Muscle layer of duodenum (tissue), 2 donors: ENCODE data around the gene FBXL19.

ENCODE experiments used
- H3K27ac ChIP-seq: one replicate; pipeline ENCODE4 v1.7.0; 2013; ENCODE audit warnings: mild to moderate bottlenecking, low read length
- H3K27me3 ChIP-seq: one replicate; pipeline ENCODE4 v1.7.0; 2013; ENCODE audit warnings: low read depth, mild to moderate bottlenecking, control low read depth, low read length
- H3K36me3 ChIP-seq, 2 donors: one replicate each; pipeline ENCODE4 v1.7.0; 2013; ENCODE audit warnings: low read length in 2 of 2, control low read depth in 1 of 2, mild to moderate bottlenecking in 1 of 2; ENCODE audit not compliant: insufficient read depth in 2 of 2, control insufficient read depth in 1 of 2
- H3K4me1 ChIP-seq, 2 donors: one replicate each; pipeline ENCODE4 v1.7.0; 2013; ENCODE audit warnings: low read length in 2 of 2, mild to moderate bottlenecking in 2 of 2, control low read depth in 1 of 2, moderate library complexity in 1 of 2; ENCODE audit not compliant: insufficient read depth in 2 of 2, control insufficient read depth in 1 of 2
- H3K4me3 ChIP-seq, 2 donors: one replicate each; pipeline ENCODE4 v1.7.0; 2013; ENCODE audit warnings: low read length in 2 of 2, low read depth in 1 of 2, mild to moderate bottlenecking in 1 of 2
- H3K9me3 ChIP-seq, 2 donors: one replicate each; pipeline ENCODE4 v1.7.0; 2013; ENCODE audit warnings: low read length in 2 of 2, control low read depth in 1 of 2, mild to moderate bottlenecking in 1 of 2; ENCODE audit not compliant: control insufficient read depth in 1 of 2
- donor health status: healthy.

The FBXL19 gene

DNA sequence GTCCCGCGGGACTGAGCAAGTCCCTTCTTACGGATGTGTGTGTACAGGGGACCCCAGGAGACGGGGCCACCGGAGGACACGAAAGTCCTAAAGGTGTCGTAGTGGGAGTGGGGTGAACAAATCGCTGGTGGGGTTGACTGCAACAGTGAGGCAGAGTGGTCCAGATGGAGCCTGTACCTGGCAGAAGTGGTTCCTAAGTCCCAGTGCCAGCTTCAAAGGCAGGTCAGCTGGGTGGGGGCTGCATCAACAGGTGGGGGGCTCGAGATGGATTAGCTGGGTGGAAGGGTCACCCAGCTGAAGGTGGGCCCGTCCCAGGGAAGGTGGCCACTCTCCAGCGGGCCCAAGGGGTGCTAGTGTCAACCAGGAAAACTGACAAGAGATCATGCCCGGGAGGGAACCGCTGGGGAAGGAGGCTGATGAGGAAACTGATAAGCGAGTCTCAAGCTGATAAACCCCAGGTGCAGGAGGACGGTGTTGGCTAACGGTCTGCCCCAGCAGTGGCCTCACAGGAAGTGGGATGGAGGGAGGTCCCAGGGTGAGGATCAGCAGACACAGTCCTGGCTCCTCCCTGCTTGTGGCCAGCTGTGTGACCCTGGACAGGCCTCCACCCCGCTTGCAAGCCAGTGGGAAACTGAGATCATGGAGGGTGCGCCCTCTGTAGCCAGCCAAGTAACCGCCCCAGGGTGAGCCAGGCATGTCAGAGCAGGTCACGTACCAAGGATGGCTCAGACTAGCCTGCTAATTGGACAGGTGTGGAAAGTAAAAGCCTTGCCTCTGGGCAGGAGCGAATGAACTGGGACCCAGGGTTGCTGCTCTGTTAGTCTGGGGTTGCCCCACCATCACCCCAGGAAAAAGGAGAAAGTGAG is 26.5 kb downstream of the FBXL19 start:
- H3K4me3 ChIP-seq, result peak overlapping the region; percentile 82 to 93

DNA sequence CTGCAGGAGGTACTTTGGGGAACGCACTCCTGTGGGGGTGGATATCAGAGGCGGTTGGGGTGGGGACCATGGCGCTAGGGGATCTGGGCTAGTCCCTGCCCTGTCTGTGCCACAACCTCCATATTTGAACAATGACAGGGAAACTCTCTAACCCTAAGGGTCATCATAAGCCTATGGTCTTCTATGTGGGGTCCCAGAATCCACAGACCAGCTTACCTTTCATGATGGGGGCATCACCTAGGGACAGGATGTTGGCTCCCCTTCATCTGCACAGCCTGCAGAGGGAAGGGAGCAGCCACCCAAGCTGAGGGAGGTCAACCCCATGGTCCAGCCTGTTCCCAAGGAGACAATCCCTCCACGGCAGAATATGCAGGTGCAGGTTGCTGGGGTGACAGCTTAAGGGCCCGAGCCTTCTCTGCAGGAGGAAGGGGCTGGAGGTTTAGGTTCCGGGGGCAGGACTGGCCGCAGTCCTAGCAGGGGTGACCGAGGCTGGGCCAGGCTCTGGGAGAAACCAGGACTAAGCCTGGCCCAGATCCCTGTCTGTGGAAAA is 27.2 kb downstream of the FBXL19 start:
- Histone ChIP-seq H3K4me3 (peak overlapping the region; percentile 82 to 93), H3K9me3 (no peaks in the 10 kb centered on the region), H3K36me3 (peaks cover 0 to 4% of the 10 kb centered on the region in 2 donors), H3K27ac (peak overlapping the region; percentile 70), H3K4me1 (peaks cover 8 to 45% of the 10 kb centered on the region in 2 donors), H3K27me3 (no peaks in the 10 kb centered on the region)

More for the DNA sequence above, 26.5 kb downstream of the FBXL19 start:
- Histone ChIP-seq H3K36me3 (peaks cover 0 to 6% of the 10 kb centered on the region in 2 donors), H3K4me1 (peaks cover 8 to 45% of the 10 kb centered on the region in 2 donors), H3K9me3 (no peaks in the 10 kb centered on the region), H3K27ac (peak overlapping the region; percentile 70), H3K27me3 (no peaks in the 10 kb centered on the region)

DNA sequence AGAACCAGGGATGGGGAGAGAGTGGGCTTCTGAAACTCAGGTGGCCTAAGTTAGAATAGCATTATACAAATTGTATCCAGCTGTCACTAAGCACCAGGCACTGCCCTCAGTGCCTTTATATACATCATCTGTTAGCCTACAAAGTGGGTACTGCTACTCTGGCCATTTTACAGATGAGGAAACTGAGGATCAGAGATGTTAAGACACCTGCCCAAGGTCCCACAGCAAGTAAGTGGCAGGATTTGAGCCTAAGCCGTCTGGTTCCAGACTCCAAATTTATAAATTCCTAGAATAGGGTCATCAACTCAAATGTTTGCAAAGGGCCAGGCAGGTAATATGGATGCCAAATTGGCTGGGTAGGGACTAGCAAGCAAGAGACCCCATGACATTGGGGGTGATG is 27.8 kb downstream of the FBXL19 start:
- Histone ChIP-seq H3K4me1 (peaks cover 8 to 45% of the 10 kb centered on the region in 2 donors), H3K36me3 (peaks cover 0 to 4% of the 10 kb centered on the region in 2 donors), H3K27me3 (no peaks in the 10 kb centered on the region), H3K4me3 (peak overlapping the region in 1 of 2 donors; percentile 93), H3K27ac (no peak overlapping the region), H3K9me3 (no peaks in the 10 kb centered on the region)

DNA sequence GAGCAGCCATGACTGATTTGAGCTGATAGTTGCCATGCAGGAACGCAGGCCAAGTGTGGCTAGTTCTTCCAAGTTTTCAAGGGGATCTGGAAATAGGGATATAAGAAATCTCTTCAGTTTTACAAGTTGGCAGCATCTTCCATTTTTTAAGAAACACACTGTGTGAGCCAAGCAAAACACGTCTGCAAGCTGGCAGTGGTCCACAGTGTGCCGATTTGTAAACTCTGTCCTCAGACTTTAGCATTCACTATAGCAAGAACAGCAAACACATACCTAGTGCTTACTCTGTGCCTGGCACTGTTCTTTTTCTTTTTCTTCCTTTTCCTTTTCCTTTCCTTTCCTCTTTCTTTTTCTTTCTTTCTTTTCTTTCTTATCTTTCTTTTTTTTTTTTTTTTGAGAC is 28.4 kb downstream of the FBXL19 start:
- Histone ChIP-seq H3K9me3 (no peaks in the 10 kb centered on the region), H3K27ac (no peak overlapping the region), H3K36me3 (peaks cover 0 to 3% of the 10 kb centered on the region in 2 donors), H3K27me3 (no peaks in the 10 kb centered on the region), H3K4me3 (no peak overlapping the region), H3K4me1 (peaks cover 8 to 50% of the 10 kb centered on the region in 2 donors)

DNA sequence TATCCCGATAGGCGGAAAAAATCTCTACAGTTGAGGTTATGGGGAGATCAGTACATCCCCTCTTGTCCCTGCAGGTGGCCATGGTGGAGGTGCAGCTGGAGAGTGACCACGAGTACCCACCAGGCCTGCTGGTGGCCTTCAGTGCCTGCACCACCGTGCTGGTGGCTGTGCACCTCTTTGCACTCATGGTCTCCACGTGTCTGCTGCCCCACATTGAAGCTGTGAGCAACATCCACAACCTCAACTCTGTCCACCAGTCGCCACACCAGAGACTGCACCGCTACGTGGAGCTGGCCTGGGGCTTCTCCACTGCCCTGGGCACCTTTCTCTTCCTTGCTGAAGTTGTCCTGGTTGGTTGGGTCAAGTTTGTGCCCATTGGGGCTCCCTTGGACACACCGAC is 29.7 kb downstream of the FBXL19 start:
- Histone ChIP-seq H3K36me3 (no peaks in the 10 kb centered on the region), H3K4me1 (peaks cover 8 to 51% of the 10 kb centered on the region in 2 donors), H3K27me3 (no peaks in the 10 kb centered on the region), H3K9me3 (no peaks in the 10 kb centered on the region), H3K27ac (no peak overlapping the region), H3K4me3 (no peak overlapping the region)

DNA sequence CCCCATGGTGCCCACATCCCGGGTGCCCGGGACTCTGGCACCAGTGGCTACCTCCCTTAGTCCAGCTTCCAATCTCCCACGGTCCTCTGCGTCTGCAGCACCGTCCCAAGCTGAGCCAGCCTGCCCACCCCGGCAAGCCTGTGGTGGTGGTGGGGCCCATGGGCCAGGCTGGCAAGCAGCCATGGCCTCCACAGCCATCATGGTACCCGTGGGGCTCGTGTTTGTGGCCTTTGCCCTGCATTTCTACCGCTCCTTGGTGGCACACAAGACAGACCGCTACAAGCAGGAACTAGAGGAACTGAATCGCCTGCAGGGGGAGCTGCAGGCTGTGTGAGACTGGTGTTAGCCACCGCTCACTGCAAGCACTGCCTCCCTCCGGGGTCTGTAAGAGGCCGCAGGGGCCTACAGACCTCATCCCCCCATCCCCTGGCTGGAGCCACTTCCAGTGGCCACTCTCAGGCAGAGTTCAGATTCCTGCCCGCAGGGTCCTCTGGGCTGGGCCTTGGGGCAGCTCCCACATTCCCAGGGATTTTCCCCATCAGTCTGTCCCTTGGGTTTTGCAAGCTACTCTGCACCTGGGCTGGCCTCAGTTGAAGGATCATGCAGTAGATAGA is 30.2 kb downstream of the FBXL19 start:
- no peak overlapping the region for H3K4me3 ChIP-seq
- no peaks in the 10 kb centered on the region for H3K36me3 ChIP-seq
- peaks cover 8 to 54% of the 10 kb centered on the region in 2 donors for H3K4me1 ChIP-seq
- H3K27ac ChIP-seq, result no peak overlapping the region
- H3K9me3 ChIP-seq, result no peaks in the 10 kb centered on the region
- no peaks in the 10 kb centered on the region for H3K27me3 ChIP-seq

- Histone ChIP-seq H3K4me1 (peaks cover 8 to 62% of the 10 kb centered on the region in 2 donors), H3K27ac (no peak overlapping the region)
Measured at GRCh38 chr16:30954993-30955392, 31.6 kb downstream of the FBXL19 start.

GRCh38 chr16:30956601-30957455 is 33.5 kb downstream of the FBXL19 start:
- H3K27me3 ChIP-seq, result no peaks in the 10 kb centered on the region
- H3K4me1 ChIP-seq, result peaks cover 0 to 47% of the 10 kb centered on the region in 2 donors
- no peaks in the 10 kb centered on the region for H3K9me3 ChIP-seq
- peak overlapping the region; percentile 72 to 93 for H3K4me3 ChIP-seq
- H3K27ac ChIP-seq, result peak overlapping the region; percentile 97
- peaks cover 21 to 28% of the 10 kb centered on the region in 2 donors for H3K36me3 ChIP-seq

More at GRCh38 chr16:30954993-30955392, 31.6 kb downstream of the FBXL19 start:
- H3K27me3 ChIP-seq, result no peaks in the 10 kb centered on the region
- peaks cover 4 to 11% of the 10 kb centered on the region in 2 donors for H3K36me3 ChIP-seq
- H3K9me3 ChIP-seq, result no peaks in the 10 kb centered on the region
- no peak overlapping the region for H3K4me3 ChIP-seq

DNA sequence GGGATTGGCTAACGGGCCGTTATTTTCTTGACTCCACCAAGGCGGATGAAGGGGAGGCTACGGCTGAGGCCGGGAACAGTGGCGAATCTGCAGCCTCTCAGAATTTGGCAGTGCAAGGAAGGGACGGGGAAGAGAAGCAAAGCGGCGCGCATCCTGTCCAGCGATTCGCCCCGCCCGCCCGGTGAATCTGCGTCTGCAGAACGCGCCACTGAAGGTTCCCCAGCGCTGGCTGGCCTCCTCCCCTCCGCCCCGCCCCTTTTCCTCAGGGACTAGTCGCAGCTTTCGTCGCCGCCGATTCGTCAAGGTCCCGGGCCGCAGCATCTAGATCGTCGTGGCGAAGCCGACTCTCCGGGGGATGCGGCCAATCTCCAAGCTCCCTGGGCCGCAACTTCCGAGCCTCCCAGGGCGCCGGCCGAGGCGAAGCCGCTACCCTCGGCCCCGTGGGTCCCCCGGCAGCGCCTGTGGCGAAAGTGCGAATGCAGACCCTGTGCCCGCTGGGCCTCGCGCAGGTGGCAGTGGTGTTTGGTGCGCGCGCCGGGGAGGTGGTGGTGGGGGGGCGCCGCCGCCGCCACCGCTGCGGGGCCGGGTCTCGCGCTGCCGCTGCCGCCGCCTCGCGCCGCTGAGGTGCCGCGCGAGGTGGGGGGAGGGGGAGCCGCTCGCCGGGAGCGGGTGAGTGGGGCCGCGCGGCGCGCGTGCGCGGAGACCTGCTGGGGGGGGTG is 34.2 kb downstream of the FBXL19 start, which contains the start of gene SETD1A:
SETD1A (plus strand) TSS at position 299 of the 719 bp plus-strand sequence. CDS start 978 bp downstream, outside the sequence.
- Histone ChIP-seq H3K36me3 (peaks cover 22 to 35% of the 10 kb centered on the region in 2 donors), H3K4me3 (peak within 1 kb of the TSS; percentile 72 to 93), H3K9me3 (no peaks in the 10 kb centered on the region), H3K27ac (peak within 1 kb of the TSS; percentile 97), H3K27me3 (no peaks in the 10 kb centered on the region), H3K4me1 (peaks cover 0 to 42% of the 10 kb centered on the region in 2 donors)
